ENCODE measurements around the gene LONP2. TPM values are rescaled to one million over a fixed set of nuclear protein-coding genes. Genes with fewer than 3 reads are reported as not detected.

Gene LONP2
- polyA plus RNA-seq, 1 donor from 2014 or later: 38.6 TPM

- no peaks in the 10 kb centered on the region for H3K27me3 ChIP-seq (ENCODE audit: insufficient read depth, low read depth, low read length)
- no peaks in the 10 kb centered on the region for H4K20me1 ChIP-seq (ENCODE audit: insufficient read depth)
- no peaks in the 10 kb centered on the region for H3K9me2 ChIP-seq (ENCODE audit: insufficient read depth, low read length)
- no peak overlapping the region for H3K4me2 ChIP-seq (ENCODE audit: low read length)
- no peak overlapping the region for H2AFZ ChIP-seq (ENCODE audit: low read depth, low read length)
- no peaks in the 10 kb centered on the region for H3F3A ChIP-seq (ENCODE audit: insufficient read depth, low read length, poor library complexity, severe bottlenecking)
- TF ChIP-seq EP300 (conservative IDR thresholded peaks at IDR 0.05; ENCODE audit: poor library complexity, severe bottlenecking) (no peak), MXI1 (conservative IDR thresholded peaks at IDR 0.05; ENCODE audit: poor library complexity, severe bottlenecking) (no peak), EZH2 (IDR thresholded peaks at IDR 0.05; ENCODE audit: borderline replicate concordance, insufficient read depth, low read length, poor library complexity, severe bottlenecking) (no peak), RAD21 (conservative IDR thresholded peaks at IDR 0.05) (no peak), CTCF (IDR thresholded peaks at IDR 0.05; ENCODE audit: poor library complexity, severe bottlenecking) (no peak), POLR2AphosphoS5 (IDR thresholded peaks at IDR 0.05) (no peak), SMC3 (conservative IDR thresholded peaks at IDR 0.05; ENCODE audit: poor library complexity) (no peak), TAF1 (IDR thresholded peaks at IDR 0.05; ENCODE audit: low read depth) (no peak), REST (IDR thresholded peaks at IDR 0.05; ENCODE audit: borderline replicate concordance) (no peak)
- H3K36me3 ChIP-seq (ENCODE audit: insufficient read depth, low read length): peaks cover 7% of the 10 kb centered on the region
- H3K79me2 ChIP-seq (replicated peaks; ENCODE audit: insufficient read depth, low read length): no peaks in the 10 kb centered on the region
- no peak overlapping the region for H3K27ac ChIP-seq (ENCODE audit: low read length)
- H3K9me3 ChIP-seq (ENCODE audit: low read length): no peaks in the 10 kb centered on the region
- H3K4me3 ChIP-seq (ENCODE audit: low read length): no peak overlapping the region
- H3K9ac ChIP-seq (ENCODE audit: low read length): no peak overlapping the region
These were observed 28.8 kb downstream of the LONP2 start for GRCh38 chr16:48272837-48273421.

- Histone ChIP-seq H3K9me2 (ENCODE audit: insufficient read depth, low read length) (no peaks in the 10 kb centered on the region), H3F3A (ENCODE audit: insufficient read depth, low read length, poor library complexity, severe bottlenecking) (no peaks in the 10 kb centered on the region), H3K27me3 (ENCODE audit: insufficient read depth, low read depth, low read length) (no peaks in the 10 kb centered on the region), H3K9me3 (ENCODE audit: low read length) (no peaks in the 10 kb centered on the region), H3K4me3 (ENCODE audit: low read length) (no peak overlapping the region), H3K79me2 (replicated peaks; ENCODE audit: insufficient read depth, low read length) (no peaks in the 10 kb centered on the region), H3K27ac (ENCODE audit: low read length) (no peak overlapping the region), H3K4me2 (ENCODE audit: low read length) (no peak overlapping the region), H3K36me3 (ENCODE audit: insufficient read depth, low read length) (peaks cover 7% of the 10 kb centered on the region), H2AFZ (ENCODE audit: low read depth, low read length) (no peak overlapping the region), H4K20me1 (ENCODE audit: insufficient read depth) (no peaks in the 10 kb centered on the region), H3K9ac (ENCODE audit: low read length) (no peak overlapping the region)
- no peak for TF ChIP-seq TAF1 (IDR thresholded peaks at IDR 0.05; ENCODE audit: low read depth)
- TF ChIP-seq RAD21 (conservative IDR thresholded peaks at IDR 0.05): no peak
- TF ChIP-seq EP300 (conservative IDR thresholded peaks at IDR 0.05; ENCODE audit: poor library complexity, severe bottlenecking): no peak
- TF ChIP-seq POLR2AphosphoS5 (IDR thresholded peaks at IDR 0.05): no peak
- TF ChIP-seq MXI1 (conservative IDR thresholded peaks at IDR 0.05; ENCODE audit: poor library complexity, severe bottlenecking): no peak
- no peak for TF ChIP-seq CTCF (IDR thresholded peaks at IDR 0.05; ENCODE audit: poor library complexity, severe bottlenecking)
- TF ChIP-seq SMC3 (conservative IDR thresholded peaks at IDR 0.05; ENCODE audit: poor library complexity): no peak
- TF ChIP-seq EZH2 (IDR thresholded peaks at IDR 0.05; ENCODE audit: borderline replicate concordance, insufficient read depth, low read length, poor library complexity, severe bottlenecking): no peak
- no peak for TF ChIP-seq REST (IDR thresholded peaks at IDR 0.05; ENCODE audit: borderline replicate concordance)
These were observed 30.4 kb downstream of the LONP2 start for GRCh38 chr16:48274476-48274875.

Measured in neural cell (in vitro differentiated cells).